Measurements from ENCODE around the gene PLPP7.
"Not testable (repeated sequence)": the region's sequence is repeated elsewhere in the genome, so short reads cannot be mapped to it uniquely, and the experiment has no call there.

PLPP7 gene

DNA sequence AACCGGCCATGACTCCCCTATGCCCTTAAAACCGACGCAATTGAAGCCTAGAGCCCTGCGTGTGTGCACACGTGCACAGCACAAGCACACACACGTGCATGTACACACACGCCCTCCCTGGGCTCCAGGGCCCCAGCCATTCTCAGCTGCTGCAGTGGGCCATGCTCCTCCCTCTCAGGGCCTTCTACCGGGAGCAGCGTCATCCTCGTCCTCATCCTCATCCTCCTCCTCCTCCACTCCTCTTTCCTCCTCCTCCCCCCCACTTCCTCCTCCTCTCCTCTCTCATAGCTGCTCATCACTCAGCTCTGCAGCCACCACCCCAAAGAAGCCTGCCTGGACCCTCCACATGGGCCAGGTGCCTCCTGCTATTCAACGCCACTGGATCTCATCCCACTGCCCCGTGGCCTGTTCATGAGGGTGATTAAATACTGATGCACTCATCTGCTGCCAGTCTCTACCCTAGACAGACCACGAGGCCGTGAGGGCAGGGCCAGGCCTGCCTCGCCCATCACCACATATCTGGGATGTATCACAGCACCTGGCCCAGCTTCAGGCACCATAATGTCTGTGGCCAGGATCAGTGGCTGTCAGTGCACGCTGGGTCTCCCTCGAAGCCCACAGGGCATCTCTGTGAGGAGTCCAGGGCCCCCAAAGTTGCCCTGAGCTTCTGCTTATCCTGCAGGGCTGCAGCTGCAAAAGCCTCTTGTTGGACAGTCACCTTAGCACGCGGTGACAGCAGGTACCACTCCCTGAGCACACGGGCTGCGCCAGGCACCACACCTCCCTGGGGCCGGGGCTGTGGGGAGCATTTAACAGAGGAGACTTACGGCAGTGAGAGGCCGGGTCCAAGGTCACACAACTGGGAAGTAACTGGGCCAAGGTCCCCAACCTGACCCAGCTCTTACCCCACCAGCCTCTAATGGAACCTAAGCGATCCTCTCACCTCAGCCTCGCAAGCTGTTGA lies 23.0 kb upstream of the PLPP7 start:
- peak; percentile 35 for DNase-seq (ENCODE audit: low spot score)

DNA sequence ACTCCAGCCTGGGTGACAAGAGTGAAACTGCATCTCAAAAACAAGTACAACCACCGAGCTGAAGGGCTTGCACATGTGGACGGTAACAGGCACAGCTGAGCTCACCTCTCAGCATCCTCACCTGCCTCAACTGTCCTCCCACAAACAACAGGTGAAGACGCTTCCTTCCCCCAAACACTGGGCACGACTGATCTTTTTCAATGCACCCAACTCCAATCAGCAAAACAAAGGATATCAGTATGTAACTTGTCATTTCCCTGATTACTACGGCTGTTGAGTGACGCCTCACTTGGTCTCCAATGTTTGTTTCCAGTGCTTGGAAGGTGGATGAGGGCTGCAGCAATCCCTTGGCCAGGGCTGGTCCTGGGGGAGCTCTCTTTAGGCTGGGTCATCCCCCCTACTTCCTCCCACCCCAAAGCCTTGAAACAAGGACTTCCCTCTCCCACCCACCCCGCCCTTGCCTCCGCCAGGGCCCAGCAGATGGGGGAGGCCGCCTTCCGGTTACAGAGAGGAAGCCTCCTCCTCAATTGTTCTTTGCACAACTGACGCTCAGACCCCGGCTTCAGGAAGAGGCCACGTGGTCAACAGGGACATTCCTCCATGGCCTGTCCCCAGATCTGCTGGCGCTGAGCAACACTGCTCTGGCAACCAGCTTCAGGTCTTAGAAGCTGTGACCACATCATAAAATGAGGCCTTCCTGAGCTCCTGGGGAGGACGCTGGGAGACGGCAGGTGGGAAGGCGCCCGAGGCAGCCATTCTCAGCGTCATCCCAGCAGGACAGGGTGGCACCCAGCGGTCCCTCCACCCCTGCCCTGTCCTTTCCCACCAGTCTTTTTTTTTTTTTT lies 19.1 kb upstream of the PLPP7 start:
- no peak for DNase-seq (ENCODE audit: low spot score)

DNA sequence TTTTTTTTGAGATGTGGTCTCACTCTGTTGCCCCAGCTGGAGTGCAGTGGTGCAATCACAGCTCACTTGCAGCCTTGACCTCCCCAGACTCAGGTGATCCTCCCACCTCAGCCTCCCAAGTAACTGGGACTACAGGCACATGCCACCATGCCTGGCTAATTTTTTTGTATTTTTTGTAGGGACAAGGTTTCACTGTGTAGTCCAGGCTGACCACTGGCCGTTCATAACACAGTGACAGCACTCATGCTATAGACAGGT lies 18.6 kb upstream of the PLPP7 start:
- not testable (repeated sequence) for DNase-seq (ENCODE audit: low spot score)

DNA sequence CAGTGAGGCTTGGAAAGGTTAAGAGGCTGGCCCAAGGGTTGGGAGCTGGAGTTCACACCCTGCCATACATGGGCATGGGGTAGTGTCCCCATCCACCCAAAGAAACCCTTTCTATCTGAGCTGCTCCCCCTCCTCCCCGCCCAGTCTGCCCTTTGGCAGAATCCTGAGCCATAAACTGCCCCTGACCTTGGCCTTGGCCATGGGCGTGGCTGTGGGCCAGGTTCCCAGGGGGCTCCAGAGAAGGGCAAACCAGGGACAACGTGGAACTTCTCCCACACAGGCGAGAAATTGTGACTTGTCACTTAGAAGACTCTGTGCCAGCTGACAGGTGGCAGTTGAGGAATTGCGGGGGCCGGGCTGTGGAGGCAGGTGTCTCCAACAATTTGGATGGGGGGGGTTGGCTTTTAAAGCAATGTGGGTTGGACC lies 18.0 kb upstream of the PLPP7 start:
- DNase-seq (ENCODE audit: low spot score), result no peak

DNA sequence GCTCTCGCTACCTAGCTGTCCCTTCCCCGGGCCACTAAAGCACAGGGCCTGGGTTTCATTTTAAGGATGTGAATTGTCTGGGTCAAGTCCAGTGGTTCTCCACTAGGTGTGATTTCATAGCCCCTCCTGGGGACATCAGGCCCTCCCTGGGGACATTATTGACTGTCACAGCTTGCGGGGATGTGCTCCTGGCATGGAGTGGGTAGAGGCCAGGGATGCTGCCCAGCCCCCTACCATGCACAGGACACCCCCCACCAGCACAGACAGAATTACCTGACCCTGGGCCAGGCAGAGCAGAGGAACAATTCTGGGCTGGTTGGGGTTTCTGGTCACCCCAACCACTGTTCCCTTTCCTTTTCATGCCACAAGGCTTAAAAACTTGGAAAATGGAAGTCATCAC lies 17.3 kb upstream of the PLPP7 start:
- no peak for DNase-seq (ENCODE audit: low spot score)

DNA sequence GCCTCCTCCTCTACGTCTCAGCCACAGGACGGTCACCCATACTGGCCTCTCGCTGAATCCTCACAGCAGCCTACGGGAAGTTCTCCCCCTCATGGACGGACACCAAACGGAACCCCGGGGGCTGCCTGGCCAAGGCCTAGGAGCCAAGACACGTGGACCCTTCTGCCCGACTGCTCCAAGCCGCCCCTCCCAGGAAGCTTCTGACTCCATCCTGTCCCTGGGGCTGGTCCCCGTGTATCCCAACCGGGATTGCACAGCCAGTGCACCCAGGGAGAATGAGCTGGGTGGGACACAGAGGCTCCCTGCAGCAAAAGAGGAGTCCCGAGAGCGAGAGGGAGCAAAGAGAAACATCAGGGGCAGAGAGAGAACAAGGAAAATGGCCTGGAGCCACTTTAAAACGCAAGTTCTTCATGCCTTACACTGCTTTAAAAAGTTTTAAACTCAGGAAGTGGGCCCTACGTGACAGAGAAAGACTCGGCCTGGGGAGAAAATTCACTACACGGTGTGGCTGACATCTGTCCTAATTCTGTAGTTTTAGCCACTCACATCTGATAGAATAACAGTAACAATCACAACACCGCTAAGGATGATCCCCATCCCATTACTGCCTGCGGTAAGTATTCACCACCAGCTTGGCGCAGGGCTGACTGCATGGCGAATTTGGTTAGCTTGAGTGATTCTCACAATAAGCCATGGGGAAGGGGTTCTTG lies 16.2 kb upstream of the PLPP7 start:
- DNase-seq (ENCODE audit: low spot score), result no peak

DNA sequence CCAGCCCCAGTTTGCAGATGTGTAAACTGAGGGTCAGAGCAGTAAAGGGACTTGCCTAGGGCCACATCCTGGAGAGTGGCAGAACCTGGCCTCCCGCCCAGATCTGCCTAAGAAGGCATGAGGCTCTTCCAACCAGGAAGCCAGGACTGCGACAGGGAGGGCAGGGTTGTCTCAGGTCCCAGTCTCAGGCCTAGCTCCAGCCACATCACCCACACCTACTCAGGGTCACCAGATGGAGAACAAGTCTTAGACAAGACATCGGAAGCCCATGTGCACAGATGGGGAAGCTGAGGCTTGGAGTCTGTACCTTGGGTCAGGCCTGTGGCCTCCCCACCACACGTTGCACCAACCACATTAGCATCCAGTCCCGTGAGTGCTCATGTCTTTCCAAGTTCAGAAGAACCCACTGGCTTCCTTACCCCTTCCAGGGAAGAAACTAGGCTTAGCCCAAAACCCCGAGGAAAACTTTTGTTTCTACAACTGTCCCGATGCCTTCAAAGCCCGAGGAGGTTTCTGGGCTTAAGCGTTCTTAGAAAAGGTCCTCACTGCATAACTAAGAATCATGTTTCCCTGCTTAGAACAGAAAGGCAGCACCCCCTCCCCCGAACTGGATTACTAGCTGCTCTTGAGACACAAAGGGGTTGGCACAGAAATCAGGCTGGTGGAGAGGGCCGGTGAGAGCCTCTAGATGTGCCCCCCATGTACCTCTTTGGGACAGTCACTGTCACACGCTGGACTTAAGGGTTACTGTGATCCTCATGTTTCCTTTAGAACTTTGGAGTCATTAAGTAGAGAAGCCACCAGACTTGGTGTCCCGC lies 15.5 kb upstream of the PLPP7 start:
- no peak for DNase-seq (ENCODE audit: low spot score)

DNA sequence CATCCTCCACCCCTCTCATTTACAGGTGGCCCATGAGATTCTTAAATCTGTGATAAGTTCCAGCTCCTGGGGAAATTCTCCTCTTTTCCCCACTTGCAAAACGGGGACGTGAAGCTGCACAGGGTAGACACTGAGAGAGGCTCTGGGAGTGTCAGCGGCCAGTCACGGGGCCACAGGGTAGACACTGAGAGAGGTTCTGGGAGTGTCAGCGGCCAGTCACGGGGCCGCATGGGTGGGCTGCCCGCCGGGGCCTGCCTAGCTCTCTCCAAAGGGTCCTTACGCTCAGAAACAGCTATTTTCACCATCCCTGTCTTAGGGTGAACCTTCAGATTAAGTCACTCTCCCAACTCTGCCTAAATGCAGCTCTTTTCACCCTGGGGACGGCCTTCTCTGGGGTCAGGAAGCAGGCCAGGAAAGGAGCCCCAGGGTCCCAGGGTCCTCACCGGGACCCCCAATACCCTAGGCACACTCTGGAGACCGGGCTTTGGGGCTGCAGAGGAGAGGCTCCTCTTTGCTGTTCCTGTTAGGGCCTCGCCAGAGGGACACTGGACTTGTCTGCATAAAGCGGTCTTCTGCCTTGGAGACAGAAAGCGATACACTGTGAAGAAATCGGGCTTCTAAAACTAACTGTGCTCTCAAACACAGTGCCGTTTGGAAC lies 14.7 kb upstream of the PLPP7 start:
- no peak for DNase-seq (ENCODE audit: low spot score)

DNA sequence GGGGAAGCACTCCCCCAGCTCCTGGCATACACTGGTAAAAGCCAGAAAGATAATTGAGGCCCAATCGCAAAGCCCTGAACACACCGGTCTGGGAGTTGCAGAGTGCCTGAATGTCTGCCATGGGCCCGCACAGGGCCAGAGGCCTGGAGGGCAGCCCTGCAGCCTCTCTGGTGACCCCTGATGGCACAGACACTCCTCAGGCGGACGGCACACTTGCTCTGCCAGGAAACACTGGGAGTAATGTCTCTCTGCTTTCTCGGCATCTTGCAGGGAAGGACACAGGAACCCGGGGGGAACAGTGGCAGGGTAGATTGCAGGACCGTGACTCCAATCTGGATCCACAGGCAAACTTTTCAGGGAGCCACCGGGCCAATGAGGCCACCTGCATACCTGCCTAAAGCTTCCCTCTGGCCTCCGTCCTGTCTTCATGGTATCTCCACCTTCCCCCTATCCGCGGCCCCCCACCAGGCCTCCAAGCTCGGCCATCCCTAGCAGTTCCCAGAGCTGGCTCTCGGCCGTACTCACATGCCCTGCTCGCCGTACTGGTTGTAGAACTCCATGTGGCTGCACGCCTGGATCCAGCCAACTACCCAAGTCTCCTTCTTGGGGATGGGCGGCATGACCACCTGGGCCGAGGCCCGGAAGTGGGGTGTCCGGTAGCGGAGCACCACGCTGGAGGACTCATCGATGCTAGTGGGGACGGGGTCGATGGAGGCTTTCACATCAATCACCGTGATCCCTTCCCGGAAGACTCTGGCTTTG lies 14.0 kb upstream of the PLPP7 start:
- peak; percentile 22 for DNase-seq (ENCODE audit: low spot score)

DNA sequence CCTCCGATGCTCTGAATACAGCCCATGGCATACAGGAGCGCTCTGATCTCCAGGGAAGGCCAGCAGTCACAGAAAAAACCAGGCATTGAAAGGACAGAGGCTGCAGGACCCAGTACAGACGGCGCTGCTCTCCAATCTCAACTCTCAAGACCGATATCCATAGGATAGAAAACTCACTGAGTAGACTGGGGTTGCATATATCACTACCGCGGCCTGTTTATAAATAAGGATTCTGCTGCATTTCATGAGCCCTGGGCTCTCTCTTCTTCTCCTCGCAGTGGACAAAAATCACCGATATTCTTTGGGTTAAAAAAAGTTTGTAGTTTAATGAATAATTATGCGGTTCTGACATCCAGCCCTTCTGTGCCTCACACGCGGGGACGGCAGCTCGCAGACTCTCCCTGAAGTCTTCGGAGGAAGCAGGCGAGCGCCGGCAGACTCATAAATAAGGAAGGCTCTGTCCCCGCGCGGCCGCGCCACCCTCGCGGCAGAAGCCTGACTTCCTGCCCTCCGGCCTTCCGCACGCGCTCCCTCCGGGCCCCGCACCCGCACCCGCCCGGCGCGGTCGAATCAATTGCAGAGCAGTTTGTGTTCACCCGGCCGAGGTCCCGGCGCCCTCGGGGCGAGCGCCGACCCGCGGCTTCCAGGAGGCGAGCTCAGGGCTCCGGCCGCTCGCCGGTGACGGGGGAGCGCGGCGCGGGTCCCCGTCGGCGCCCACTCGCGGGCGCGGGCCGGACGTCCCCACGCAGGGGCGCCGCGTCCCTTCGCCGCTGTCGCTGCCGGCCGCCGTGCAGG lies 13.2 kb upstream of the PLPP7 start, which contains the start of gene FAM78A:
TSS of gene FAM78A (minus strand) at position 417 of the 795 bp plus-strand sequence. CDS start at position 86, 331 bp downstream.
- DNase-seq (ENCODE audit: low spot score), result peak; percentile 34

DNA sequence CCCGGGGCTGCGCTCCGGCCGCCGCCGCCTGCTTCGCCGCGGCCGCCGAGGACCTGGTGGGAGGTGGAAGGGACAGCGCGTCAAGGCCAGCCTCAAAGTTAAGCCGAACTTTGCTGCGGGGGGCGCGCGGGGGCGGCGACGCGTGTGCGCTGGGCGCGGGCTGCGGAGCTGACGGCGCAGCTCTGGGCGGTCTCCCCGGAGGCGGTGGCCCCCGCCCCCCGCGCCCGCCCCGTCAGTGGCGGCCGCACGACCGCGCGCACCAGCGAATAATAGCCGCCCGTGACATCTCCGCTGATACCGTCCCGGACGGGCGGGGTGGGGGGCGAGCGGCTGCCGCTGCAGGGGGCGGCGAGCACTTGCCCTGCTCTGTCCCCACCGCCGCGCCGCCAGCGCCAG lies 12.6 kb upstream of the PLPP7 start:
- no peak for DNase-seq (ENCODE audit: low spot score)

DNA sequence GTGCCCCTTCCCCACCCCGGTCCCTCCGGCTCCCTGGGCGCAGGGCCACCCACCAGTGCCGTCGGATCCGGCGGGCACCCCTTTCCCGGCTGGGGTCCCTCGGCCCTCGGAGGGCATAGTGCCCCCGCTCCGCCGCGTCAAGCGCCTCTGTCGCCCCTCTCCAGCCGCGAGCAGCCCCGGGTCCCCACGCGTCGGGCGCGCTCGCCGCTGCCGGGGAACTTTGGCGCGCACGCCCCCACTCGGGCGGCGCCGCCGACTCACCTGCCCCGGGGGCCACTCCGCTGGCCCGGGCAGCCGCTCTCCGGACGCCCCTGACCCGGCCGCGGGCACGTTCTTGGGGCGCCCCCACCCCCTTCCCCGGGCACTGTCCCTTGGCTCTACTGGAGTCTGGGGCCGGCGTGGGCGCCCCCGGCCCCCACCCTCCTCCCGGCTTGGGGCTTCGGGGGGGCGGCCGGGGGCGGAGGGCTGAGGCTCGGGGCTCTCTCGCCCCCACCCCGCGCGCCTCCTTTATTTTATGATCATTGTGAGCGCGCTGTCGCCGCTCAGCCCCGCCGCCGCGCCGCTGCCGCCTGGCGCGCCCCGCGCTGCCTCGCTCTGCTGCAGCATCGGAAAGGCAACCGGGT lies 12.1 kb upstream of the PLPP7 start:
- DNase-seq (ENCODE audit: low spot score), result no peak

DNA sequence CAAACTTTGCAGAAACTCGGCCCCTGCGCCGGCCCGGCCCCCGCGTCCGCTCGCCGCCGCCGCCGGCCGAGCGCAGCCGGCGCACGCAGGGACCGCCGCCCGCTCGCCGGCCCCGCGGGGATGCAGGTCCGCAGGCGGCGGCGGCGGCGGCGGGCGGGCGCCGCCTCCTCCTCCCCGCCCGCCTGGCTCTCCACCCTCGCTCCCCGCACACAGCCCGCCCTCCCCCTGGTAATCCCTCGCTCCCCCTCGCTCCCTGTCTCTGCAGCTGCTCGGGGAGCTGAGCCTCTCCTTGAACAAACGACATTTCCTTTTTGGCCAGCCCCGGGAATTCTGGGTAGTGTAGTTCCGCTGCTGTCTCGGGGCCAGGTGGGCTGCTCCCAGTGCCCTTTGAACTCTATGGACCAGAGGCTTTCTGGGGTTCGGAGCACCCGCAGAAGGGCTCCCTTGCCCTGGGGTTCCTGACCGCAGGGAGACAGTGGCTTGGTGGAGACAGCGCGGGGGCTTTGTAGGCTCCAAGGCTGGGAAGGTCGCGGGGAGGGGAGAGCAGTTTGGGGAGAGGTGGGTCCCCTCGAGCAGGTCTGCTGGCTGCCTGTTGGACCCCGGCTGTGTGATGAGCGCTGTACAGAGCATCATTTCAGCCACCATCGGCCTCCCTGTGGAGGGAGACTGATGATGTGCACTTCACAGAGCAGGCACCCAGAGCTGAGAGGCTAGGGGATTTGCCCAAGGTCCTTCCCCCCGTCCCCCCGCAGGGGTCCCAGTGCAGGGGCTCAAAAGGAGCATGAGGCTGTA lies 11.4 kb upstream of the PLPP7 start:
- peak; percentile 96 for DNase-seq (ENCODE audit: low spot score)

DNA sequence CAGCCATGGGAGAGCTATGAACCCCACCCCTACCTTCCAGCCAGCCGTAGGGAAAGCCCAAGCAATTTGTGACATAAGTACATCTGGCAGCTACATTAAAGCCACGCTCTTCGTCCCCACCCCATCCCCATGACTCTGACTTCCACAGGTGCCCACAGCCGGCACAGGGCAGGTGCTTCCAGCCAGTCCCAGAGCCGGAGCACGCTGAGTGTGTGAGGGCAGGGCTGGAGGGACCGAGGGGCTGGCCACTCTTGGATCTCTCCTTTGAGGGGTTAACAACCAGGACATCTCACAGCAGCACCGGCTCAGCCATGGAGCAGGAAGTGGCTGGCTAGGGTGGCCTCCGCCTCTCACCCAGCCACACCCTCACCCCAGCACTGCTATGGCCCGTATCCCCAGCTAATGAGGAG lies 10.8 kb upstream of the PLPP7 start:
- DNase-seq (ENCODE audit: low spot score), result no peak

DNA sequence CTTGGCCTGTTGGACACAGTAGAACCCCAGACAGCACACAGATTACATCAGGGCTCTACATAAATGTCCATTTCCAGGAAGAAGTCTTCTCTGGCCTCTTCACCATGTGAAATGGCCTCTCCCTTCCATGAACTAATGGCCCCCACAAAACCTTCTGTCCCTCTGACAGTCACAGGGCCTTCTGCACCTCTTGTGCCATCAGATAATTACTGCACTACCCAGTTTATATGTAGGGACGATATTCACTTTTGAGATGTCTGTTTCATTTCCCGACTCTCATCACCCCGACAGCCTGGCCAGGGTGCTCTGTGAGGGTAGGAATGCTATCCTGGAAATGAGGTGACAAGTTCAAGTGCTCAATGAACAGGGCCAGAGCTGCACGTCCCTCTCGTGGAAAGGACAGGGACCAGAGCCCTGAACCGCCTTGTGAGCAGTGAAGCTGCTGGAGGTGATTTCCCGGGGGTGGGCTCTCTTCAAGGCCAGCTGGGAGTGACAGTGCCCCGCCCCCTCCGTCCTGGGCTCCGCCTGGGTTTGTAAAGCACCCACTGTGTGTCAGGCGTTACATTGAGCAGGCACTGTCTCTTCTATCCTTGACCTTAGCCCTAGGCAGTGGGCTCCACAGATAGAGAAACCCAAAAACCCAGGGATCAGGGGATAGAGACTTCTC lies 10.2 kb upstream of the PLPP7 start:
- DNase-seq (ENCODE audit: low spot score), result no peak

DNA sequence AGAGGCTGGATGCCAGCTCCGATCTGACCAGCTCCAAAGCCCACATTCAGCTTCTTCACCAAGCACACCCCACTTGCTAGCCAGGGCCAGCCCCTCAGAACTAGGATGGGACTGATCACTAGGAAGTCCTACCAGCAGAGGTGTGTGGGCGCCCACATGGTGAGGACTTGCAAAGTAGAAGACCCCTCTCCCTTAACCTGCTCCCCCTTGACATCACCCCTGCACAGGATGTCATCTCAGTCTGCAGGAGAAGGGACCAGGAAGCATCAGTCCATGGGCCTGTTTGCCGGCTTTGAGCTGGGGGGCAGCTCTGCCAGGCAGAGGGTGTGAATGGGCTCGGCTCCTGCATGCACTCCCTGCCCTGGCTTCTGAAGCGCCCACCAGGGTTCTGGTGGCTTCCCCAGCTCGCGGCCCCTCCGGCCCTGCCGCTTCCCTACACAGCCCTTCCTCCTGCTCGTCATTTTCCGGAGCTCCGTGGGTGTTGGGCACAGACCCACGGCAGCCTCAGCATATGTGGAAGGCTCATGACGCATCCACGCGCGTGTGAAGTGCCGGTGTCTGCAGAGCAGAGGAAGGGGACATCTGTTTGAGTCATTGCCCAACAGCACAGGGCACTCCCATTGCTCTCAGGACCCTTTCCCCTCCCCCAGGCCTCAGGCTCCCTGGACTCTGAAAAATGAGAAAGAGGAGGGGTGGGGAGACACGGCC lies 9.5 kb upstream of the PLPP7 start:
- DNase-seq (ENCODE audit: low spot score), result no peak

DNA sequence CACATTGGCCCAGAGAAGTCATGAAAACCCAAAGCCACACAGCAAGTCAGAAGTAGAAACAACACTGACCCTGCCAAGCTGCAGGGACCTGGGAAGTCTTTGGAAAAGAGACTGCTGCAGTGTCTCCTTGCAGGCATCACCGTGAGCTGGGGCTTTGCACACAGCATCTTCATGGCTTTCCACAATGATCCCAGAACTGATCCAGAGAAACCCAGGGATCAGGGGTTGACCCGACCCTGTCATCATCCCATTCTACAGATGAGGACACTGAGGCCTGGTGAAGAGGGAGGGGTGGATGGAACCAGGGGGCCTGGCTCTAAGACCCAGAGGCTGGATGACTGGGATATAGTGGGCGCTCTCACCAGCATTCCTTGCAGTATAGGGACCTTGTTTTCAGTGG lies 8.9 kb upstream of the PLPP7 start:
- no peak for DNase-seq (ENCODE audit: low spot score)

Measured in AG08395 (cell line).